NB4 (cell line): ENCODE data around the gene SPPL2B.

Experiments used
- MYC ChIP-seq: IDR thresholded peaks from 2 replicates; pipeline ENCODE4 v1.6.1; 2011; ENCODE audit warnings: low read depth, low read length
- POLR2A ChIP-seq: IDR thresholded peaks from 2 replicates; pipeline ENCODE4 v1.6.1; 2011; ENCODE audit warnings: mild to moderate bottlenecking; ENCODE audit not compliant: insufficient read length; ENCODE audit errors: extremely low read depth
- TF ChIP-seq, protein P1 (sequence below): IDR thresholded peaks from one replicate; pipeline ENCODE4 v1.5.1; 2012; ENCODE audit warnings: low read depth, low read length

DNA sequence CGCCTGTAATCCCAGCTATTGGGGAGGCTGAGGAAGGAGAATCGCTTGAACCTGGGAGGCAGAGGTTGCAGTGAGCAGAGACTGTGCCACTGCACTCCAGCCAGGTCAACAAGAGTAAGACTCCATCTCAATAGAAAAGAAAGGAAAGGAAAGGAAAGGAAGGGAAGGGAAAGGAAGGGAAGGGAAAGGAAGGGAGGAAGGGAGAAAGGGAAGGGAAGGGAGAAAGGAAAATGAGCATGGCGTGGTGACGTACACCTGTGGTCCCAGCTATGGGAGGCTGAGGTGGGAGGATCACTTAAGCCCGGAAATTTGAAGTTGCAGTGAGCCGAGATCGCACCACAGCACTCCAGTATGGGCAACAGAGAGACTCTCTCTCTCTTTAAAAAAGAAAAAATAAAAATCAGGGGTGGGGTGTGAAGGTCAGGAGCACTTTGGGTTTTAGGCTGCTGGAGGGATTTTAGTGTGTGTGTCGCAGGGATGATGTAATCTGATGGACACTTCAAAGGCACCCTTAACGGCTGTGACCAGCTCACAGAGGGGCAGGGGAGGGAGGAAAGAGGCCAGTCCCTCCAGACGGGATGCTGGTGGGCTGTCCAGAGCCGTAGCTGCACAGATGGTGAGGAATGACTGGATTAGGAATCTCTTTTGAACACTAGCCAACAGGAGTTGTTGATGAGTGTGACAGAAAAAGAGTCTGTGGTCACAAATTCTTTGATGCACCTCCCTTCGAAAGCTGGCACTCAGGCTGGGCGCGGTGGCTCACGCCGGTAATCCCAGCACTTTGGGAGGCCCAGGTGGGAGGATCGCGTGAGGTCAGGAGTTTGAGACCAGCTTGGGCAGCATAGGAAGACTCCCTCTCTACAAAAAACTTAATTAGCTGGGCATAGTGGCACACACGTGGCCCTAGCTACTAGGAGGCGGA lies 59.1 kb downstream of the SPPL2B start:
- TF ChIP-seq, protein P1, sequence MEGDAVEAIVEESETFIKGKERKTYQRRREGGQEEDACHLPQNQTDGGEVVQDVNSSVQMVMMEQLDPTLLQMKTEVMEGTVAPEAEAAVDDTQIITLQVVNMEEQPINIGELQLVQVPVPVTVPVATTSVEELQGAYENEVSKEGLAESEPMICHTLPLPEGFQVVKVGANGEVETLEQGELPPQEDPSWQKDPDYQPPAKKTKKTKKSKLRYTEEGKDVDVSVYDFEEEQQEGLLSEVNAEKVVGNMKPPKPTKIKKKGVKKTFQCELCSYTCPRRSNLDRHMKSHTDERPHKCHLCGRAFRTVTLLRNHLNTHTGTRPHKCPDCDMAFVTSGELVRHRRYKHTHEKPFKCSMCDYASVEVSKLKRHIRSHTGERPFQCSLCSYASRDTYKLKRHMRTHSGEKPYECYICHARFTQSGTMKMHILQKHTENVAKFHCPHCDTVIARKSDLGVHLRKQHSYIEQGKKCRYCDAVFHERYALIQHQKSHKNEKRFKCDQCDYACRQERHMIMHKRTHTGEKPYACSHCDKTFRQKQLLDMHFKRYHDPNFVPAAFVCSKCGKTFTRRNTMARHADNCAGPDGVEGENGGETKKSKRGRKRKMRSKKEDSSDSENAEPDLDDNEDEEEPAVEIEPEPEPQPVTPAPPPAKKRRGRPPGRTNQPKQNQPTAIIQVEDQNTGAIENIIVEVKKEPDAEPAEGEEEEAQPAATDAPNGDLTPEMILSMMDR: no peak
- TF ChIP-seq POLR2A (no peak), MYC (no peak)
